Tibial artery (tissue), 4 donors: ENCODE results near the gene FERMT1.

Source experiments
- DNase-seq, 2 donors: peaks; one replicate each; pipeline ENCODE4 v3.0.0-alpha.2; 2019
- H3K27ac ChIP-seq, 2 donors: fragments of 200-600 bp; sonication (generic) in 1 of 2; 1 replicate in 1 of 2; 2 replicates in 1 of 2; pipeline ENCODE4 v1.5.1; 2018 to 2019; ENCODE audit warnings: mild to moderate bottlenecking in 1 of 2
- H3K27me3 ChIP-seq, 2 donors: fragments of 200-600 bp; sonication (generic) in 1 of 2; one replicate each; pipeline versions ENCODE4 v1.5.1 to v1.6.0; 2016 to 2019
- H3K36me3 ChIP-seq, 3 donors: fragments of 200-600 bp; sonication (generic) in 2 of 3; one replicate each; pipeline ENCODE4 v1.5.1; 2016 to 2019; ENCODE audit warnings: mild to moderate bottlenecking in 2 of 3
- H3K4me1 ChIP-seq, 4 donors: fragments of 200-600 bp; sonication (generic) in 2 of 4; 1 replicate in 3 of 4; 2 replicates in 1 of 4; pipeline ENCODE4 v1.5.1; 2016 to 2019
- H3K4me3 ChIP-seq, 2 donors: fragments of 200-600 bp; sonication (generic) in 1 of 2; 1 replicate in 1 of 2; 2 replicates in 1 of 2; pipeline ENCODE4 v1.5.1; 2018 to 2019; ENCODE audit warnings: mild to moderate bottlenecking in 2 of 2
- H3K9me3 ChIP-seq, 3 donors: fragments of 200-600 bp; sonication (generic) in 1 of 3; one replicate each; pipeline ENCODE4 v1.5.1; 2016 to 2019
- intact Hi-C: fragments of 100-400 bp; cut with DNase I; formaldehyde crosslinking; loops from one replicate; pipeline ENCODE4 v1.15.0; 2023; ENCODE audit warnings: low total_unique reads
- TF ChIP-seq, protein P1 (sequence below), 2 experiments: fragments of 200-600 bp in 1 of 2; fragments of 450-650 bp in 1 of 2; IDR thresholded peaks; one replicate each; pipeline ENCODE4 v1.5.1; 2017 to 2019; ENCODE audit warnings: antibody characterized with exemption in 2 of 2, mild to moderate bottlenecking in 1 of 2, moderate library complexity in 1 of 2

FERMT1 gene

DNA sequence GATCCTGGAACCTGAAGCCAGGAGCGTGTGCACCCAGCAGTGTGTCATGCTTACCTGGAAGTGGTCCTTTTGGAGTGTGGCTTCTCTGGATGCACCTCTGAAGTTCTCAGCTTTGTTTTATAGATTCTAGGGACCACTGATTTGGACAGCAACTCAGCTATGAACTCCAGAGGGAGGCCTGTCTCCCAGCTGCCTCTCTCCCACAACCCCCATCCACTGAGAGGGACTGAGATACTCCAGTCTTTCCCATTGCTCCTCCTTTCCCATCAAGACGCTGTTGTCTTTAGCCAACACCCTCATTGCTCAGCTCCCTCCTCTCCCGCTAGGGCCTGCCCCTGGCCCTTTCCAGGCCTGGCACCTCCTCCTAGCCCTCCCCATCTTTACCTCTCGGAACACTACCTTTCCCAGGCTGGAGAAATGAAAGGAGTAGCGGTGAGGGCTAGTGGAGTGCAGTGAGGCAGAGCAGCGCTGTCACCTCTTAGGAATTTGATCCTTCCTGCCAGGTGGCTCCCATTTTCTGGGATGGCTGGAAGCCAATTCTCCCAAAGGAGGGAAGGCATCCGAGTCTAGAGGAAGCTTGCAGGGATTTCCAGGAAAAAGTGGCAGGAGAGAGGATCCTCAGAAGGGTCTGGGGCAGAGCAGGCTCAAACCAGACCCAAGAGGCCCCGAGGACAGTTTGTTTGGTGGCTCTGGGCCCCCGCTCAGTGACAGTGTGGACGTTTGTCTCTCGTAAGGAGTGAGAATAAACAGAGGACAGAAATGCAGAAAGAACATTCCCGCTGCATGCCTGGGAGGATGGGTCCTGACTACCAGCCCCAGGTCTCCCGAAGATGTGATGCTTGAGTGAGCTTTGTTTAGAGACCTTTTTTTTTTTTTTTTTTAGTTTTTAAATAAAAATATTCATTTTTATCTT lies 68.8 kb downstream of the FERMT1 start, which contains the start of gene LRRN4:
LRRN4 (minus strand) TSS at position 285 of the 913 bp plus-strand sequence. CDS start 1,261 bp downstream, outside the sequence.
- Histone ChIP-seq H3K27me3 (peaks cover 0 to 57% of the 10 kb centered on the region in 2 donors), H3K9me3 (no peaks in the 10 kb centered on the region), H3K36me3 (no peaks in the 10 kb centered on the region), H3K4me3 (no peak within 1 kb of the TSS), H3K27ac (no peak within 1 kb of the TSS), H3K4me1 (peaks cover 0 to 15% (median 8%) of the 10 kb centered on the region in 4 donors)
- intact Hi-C loops = no loop called here
- no peak for DNase-seq
- TF ChIP-seq, protein P1, sequence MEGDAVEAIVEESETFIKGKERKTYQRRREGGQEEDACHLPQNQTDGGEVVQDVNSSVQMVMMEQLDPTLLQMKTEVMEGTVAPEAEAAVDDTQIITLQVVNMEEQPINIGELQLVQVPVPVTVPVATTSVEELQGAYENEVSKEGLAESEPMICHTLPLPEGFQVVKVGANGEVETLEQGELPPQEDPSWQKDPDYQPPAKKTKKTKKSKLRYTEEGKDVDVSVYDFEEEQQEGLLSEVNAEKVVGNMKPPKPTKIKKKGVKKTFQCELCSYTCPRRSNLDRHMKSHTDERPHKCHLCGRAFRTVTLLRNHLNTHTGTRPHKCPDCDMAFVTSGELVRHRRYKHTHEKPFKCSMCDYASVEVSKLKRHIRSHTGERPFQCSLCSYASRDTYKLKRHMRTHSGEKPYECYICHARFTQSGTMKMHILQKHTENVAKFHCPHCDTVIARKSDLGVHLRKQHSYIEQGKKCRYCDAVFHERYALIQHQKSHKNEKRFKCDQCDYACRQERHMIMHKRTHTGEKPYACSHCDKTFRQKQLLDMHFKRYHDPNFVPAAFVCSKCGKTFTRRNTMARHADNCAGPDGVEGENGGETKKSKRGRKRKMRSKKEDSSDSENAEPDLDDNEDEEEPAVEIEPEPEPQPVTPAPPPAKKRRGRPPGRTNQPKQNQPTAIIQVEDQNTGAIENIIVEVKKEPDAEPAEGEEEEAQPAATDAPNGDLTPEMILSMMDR (IDR thresholded peaks at IDR 0.05) = no peak

DNA sequence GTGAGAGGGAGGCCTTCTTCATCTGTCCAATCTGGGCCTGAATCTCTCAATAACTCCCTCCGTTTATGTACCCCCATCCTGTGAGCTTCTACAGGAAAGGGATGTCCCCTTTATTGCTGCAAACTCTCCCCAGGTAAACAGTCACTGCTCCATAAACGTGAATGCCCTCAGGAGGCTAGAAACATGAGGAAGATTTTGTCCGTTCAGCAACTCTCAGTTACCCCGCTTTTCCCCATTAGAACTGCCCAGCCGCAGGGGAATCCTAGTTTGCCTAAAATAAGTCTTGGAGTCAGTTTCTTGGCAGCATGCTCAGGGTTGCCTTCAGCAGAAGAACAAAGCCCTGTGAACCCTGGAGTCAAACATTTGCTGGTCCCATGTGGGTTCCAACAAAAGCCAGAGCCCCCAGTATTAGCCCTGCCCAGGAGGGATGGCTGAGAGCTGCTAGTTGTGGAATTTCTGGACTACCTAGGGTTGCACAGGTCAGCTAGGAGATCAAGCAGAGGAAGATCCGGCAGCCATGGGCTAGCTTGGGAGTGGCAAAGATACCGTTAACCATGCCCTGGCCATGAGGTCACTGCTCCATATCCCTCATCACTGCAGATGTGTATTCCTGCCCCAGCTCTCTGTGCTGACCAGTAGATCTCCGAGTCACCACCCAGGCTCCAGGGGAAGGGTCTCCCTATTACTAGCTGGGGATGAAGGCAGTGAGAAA lies 69.6 kb downstream of the FERMT1 start:
- Histone ChIP-seq H3K4me3 (no peak overlapping the region), H3K4me1 (peaks cover 0 to 15% (median 8%) of the 10 kb centered on the region in 4 donors), H3K36me3 (no peaks in the 10 kb centered on the region), H3K27ac (no peak overlapping the region), H3K27me3 (peaks cover 0 to 50% of the 10 kb centered on the region in 2 donors), H3K9me3 (no peaks in the 10 kb centered on the region)
- TF ChIP-seq, protein P1 (IDR thresholded peaks at IDR 0.05) = no peak
- no peak for DNase-seq
- intact Hi-C loops = no loop called here

DNA sequence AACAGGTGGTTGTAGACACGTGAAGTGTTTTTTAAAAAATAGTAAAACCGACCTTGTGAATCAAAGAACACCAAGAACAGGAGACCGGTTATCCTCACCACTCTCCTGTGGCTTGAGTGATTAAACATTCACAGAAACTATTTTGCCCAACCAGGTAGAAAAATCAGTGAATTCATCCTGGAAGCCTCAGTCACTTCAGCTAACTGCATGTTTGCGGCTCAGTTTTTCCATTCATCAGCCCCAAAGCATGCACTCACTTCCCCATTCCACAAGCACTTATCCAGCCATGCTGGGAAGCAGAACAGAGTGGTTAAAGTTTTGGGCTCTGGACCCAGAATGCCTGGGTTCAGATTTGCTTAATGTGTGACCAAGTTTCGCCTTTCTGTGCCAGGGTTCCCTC lies 71.3 kb downstream of the FERMT1 start:
- Histone ChIP-seq H3K27ac (no peak overlapping the region), H3K27me3 (peaks cover 0 to 37% of the 10 kb centered on the region in 2 donors), H3K4me3 (no peak overlapping the region), H3K36me3 (no peaks in the 10 kb centered on the region), H3K4me1 (peaks cover 0 to 15% (median 8%) of the 10 kb centered on the region in 4 donors), H3K9me3 (no peaks in the 10 kb centered on the region)
- no peak for DNase-seq
- intact Hi-C loops = no loop called here
- TF ChIP-seq, protein P1 (IDR thresholded peaks at IDR 0.05) = no peak

DNA sequence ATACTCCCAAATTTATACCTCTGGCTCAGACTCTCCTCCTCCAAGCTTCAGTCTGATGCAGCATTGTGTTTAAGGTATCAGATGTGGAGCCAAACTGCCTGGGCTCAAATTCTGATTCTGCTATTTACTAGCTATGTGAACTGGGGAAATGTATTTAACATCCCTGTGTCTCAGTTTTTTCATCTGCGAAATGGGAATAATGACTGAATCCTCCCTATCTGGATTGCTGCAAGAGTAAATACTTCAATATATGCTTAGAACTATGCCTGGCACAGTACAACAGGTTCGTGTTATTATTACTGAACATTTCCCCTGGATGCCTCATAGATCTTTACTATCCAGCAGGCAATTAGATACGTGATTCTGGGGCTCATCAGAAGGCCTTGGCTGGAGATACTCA lies 74.4 kb downstream of the FERMT1 start:
- H3K27ac ChIP-seq = no peak overlapping the region
- H3K4me3 ChIP-seq = no peak overlapping the region
- H3K36me3 ChIP-seq = no peaks in the 10 kb centered on the region
- intact Hi-C loops = no loop called here
- peaks cover 0 to 23% of the 10 kb centered on the region in 2 donors for H3K27me3 ChIP-seq
- DNase-seq = no peak
- H3K9me3 ChIP-seq = no peaks in the 10 kb centered on the region
- H3K4me1 ChIP-seq = peaks cover 0 to 12% (median 8%) of the 10 kb centered on the region in 4 donors
- TF ChIP-seq, protein P1 (IDR thresholded peaks at IDR 0.05) = no peak

DNA sequence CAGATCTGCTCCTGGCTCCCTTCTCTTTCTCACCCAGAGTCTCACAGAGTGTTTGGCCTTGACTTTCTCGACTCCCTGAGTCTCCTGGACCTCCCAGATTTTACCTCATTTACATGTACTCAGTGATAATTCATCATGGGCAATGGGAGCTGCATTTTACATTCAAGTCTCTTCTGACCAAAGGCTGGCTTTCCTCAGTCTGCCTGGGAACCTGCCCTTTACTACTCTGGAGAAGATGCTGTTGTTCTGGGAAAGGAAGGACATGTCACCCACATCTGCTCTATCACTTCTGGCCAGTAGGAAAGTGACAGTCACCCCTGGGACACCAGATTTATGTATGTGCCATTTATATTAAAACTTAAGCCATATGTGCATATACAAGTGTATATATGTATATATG lies 76.4 kb downstream of the FERMT1 start:
- Histone ChIP-seq H3K27ac (no peak overlapping the region), H3K9me3 (no peaks in the 10 kb centered on the region), H3K36me3 (peaks cover 7 to 12% (median 8%) of the 10 kb centered on the region in 3 donors), H3K4me3 (no peak overlapping the region), H3K4me1 (peaks cover 0 to under 1% (median 0%) of the 10 kb centered on the region in 4 donors), H3K27me3 (peaks cover 0 to 7% of the 10 kb centered on the region in 2 donors)
- DNase-seq = no peak
- TF ChIP-seq, protein P1 (IDR thresholded peaks at IDR 0.05) = no peak
- intact Hi-C loops = no loop called here
